Left cardiac atrium (tissue), 4 donors: Measurements from ENCODE around the gene PKIB. TPM values are rescaled to one million over a fixed set of nuclear protein-coding genes. Genes with fewer than 3 reads are reported as not detected.
A peak's percentile ranks its signal among the peaks of the same experiment; 100 is the strongest.

ENCODE experiments used
- ATAC-seq, 2 donors: fragments of 200-7000 bp; cut with Tn5 transposase; one replicate each; pipeline ENCODE4 v1.9.1; 2020; ENCODE audit warnings: mild to moderate bottlenecking in 2 of 2, moderate library complexity in 2 of 2
- DNase-seq: peaks from one replicate; pipeline ENCODE4 v3.0.0-alpha.2; 2020
- intact Hi-C, 2 donors: fragments of 100-400 bp; cut with DNase I; formaldehyde crosslinking; loops; one replicate each; pipeline versions ENCODE4 v1.14.1 to v1.15.1; 2022 to 2023
- total RNA-seq, 2 donors: library from RNA; stranded (reverse); fragmentation: NEBNext Ultra II Directional; extraction: Animal tissue kit (Norgen Biotek cat#: 25700); gene quantifications; one replicate each; pipeline ENCODE4 v1.2.1, GENCODE V29; 2021
- donor health status: DM: no; HTN: yes; CAD: no.
- donor health status: DM: no; HTN: yes; CAD: no; lungs with severe emphysema.
- donor health status: DM: yes; HTN: yes; CAD: no.
- donor health status: Dilated cardiomyopathy.

PKIB gene
- total RNA-seq, 2 donors from 2014 or later: 1.0 TPM; not detected in 1

DNA sequence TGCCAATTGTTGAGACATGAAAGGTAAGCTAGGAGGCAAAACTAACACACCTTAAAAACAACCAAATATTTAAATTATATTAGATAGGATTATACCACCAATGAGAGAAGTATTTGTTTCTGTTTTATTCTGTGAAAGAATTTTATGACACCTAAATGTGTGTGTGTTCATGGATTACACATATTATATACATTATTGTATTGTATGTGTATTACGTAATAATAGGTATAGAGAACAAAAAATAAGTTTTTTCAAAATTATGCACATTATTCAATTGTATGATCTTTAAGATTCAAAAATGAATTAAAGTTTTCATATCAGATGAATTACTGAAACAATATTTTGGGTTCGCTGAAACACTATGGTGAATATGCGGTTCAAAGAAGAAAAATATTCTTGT lies 85.0 kb downstream of the PKIB start:
- no peak for DNase-seq

DNA sequence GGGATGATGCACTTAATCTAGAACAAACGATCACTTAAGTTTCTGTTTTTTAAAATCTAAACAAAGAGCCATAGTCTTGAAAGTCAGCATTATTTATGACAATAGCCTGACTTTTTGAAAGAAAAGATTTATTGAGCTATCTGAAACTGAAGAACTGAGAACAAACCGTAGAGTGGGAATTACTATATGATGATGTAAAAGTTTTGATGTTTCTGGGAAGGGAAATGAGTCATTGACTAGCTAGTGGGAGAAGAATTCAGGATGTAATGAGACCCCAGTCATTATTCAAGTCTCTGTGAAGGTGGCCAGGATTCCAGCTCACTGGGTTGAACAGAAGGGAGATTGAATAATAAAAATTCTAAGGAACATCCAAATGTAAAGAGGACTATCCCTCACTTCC lies 85.9 kb downstream of the PKIB start:
- no peak for DNase-seq
- intact Hi-C loops: no loop called here
- ATAC-seq: no peak

More for the DNA sequence above, 85.0 kb downstream of the PKIB start:
- no peak for ATAC-seq
- intact Hi-C loops: no loop called here

DNA sequence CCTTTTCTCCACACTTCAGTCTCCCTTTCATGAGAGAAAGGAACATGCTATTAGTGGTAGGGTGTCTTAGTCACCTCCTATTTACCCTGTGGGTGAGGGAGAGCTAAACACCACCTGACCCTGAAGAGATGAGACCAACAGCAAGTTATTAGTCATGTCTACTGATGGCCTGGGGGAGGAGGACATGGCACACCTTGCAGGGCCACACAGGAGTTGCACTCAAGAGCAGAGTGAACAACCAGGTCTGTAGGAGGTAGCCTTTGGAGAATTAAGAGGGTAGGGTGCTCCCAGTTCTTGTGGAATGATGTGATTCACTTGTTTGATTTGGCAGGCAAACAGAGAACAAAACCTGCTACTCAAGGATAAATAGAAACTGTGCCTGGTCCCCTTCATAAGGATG lies 86.6 kb downstream of the PKIB start:
- DNase-seq: no peak
- intact Hi-C loops: no loop called here
- ATAC-seq: no peak

DNA sequence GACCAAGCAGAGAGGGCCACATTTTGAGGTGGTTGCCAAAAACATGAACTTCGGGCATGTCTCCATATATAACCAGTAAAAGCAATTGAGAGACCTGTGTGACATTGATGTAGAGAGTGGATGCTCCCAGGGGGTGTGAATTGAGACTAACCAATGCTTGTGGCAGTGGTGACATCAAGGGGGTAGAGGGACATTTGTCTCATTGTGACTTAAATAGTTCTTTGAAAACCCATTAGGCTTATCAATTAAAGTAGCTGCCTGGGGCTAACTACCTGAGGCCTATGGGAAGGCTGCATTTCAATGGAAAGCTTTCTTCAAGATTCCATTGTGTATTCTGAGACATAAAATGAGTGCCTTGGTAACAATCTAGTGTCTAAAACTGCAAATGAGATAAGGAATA lies 87.3 kb downstream of the PKIB start:
- intact Hi-C loops: no loop called here
- no peak for DNase-seq
- ATAC-seq: no peak

DNA sequence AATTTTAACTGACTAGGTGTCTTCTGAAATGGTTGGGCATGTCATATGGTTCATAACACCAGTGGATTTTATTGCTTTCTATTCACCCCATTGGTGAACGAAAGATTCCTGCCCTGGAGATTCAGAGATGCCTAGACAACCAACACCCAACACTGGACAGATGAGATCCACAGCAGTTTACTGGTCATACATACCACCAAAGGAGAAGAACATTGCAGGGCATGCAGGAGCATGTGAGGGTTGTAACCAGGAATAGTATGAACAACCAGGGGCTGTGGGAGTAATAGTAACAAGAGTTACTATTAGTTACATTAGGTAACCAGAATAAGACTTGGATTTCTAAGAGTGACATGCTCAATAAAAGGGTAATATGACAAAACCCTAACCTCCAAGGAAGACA lies 91.5 kb downstream of the PKIB start:
- intact Hi-C loops: no loop called here
- DNase-seq (no peak), ATAC-seq (no peak)

DNA sequence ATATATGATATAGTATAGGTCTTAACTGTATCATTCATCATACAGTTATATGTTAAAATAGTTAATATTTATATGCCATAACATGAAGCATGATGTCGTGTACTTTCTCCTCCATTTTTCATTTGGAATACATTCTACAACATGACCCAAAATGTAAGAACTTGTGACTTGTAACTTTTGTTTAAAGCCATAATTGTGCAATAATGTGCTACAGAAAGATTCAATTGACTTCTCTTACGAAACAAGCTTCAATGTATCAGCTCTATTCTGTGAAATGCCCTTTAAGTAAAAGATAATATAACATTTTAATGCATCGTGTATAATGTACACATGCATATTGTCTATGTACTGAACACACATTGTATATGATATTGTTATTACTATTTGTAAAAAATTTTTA lies 92.6 kb downstream of the PKIB start:
- intact Hi-C loops: no loop called here
- DNase-seq: no peak
- ATAC-seq: no peak

DNA sequence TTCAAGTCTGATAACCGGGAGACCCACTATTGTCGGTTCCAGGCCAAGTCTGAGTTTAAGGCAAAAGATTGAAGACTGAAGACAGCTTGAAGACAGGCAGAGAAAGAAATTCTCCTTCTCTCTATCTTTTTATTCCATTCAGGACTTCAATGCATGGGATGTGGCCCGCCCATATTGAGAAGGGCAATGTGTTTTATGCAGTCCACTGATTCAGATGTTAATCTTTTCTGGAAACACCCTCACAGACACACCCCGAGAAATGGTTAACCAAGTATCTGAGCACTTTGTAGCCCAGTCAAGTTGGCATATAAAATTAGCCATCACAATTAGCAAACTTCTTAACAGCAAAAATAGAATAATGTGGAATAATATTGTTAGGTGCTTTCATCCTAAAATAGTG lies 93.9 kb downstream of the PKIB start:
- intact Hi-C loops: no loop called here
- no peak for ATAC-seq
- DNase-seq: no peak

DNA sequence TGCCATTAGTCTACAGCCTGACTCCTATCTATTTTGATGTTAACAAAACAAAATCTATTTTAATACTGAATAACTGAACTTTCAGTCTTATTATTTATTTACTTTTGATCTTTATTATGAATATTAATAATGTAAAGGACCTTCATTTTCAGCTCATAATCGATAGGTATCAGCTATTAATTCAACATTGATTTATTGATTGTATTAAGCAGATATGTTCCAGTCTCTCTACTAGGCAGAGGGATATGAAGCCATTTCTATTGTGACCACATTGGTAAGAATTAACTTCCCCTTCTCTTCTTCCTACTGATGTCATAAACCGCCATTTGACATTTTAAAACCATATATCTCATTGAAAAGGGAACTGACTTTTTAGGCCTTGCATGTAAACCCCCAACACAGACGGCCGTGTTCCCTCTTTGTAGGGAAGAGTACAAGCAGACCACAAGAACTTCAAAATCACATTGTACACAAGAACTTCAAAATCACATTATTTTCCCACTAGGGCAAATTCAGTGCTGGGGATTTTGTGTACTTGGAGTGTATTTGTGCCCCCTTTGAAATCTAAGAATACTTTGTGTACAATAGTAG lies 99.8 kb downstream of the PKIB start:
- ATAC-seq (peak in 1 of 2 donors; percentile 49), DNase-seq (no peak)
- intact Hi-C loops: no loop called here

DNA sequence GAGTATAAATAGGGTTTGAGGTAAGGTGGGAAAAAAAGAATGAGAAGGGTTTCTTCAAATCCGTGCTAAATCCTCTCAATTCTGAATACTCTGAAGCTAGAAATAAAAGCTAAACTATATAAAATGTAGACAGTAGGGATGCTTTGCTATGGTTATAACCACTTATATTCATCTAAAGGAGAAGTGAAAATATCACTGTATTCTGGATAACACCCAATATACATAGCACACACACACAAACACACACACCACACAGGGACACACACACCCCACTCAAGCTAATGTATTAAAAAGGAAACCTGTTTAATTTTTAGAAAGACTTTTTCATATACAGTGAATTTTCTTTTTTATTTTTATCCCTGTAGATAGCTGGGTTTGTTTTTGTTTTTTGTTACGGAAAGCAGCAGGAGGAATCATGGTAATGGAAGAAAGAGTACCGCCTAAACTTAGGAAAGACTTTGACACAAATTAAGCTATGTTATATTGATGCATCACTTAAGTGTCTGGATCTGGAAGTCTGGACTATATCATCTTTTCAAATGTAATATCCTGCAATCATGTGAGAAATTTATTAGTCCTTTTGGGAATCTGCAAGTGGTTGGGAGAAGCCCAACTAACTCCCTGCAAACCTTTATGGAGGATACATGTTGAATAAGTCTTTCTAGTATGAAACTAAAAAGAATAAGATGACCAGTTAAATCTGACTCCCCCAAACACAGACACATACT lies 100.9 kb downstream of the PKIB start:
- ATAC-seq (no peak), DNase-seq (no peak)
- intact Hi-C loops: no loop called here

DNA sequence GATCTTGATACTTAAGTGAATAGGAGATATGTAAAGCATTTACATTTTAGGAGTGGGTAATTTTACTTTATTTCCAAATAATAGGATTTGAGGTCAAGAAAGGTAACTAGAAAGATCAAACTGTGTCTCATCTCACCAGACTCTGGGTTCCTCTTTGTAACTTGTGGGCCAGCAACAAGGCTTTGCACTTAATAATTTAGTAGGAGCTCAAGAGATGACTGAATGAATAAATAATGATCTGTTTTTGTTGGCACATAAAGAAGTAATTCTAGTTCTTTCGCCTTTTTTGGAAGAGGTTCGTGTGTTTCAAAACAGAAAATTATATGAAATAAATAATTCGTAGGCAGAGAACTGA lies 101.9 kb downstream of the PKIB start:
- no peak for ATAC-seq

DNA sequence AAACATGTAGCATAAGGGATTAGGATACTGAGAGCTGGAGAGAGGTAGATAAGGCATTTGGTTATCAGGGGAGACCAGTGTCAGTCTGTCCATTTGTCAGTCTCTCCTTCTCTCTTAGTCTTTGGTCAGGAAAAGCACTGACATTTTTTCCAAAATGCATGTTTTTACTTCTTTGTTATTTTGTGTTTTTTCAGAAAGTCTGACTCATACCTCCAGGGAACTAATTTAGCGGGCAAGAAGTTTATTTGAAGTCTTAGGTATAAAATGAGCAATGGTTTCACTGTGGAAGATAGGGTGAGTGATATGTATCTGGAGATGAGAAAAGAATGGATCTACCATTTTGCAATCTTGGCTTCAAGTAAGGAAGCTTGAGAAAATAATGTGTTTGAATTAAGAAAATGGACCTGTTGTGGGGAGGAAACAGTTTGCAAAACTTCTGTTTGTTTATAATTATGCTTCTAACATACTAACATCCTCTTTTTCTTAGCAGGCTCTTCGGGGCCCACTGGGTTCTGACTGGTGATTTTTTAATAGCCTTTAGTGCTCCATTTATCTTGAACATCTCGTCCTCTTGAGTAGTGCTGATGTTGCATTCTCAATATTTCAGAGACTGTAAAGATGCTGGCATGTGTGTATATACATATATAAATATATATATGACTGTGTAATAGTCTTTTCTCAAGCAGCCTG lies 102.4 kb downstream of the PKIB start:
- ATAC-seq (no peak), DNase-seq (no peak)
- intact Hi-C loops: no loop called here

More for the DNA sequence above, 101.9 kb downstream of the PKIB start:
- intact Hi-C loops: no loop called here
- DNase-seq: no peak

DNA sequence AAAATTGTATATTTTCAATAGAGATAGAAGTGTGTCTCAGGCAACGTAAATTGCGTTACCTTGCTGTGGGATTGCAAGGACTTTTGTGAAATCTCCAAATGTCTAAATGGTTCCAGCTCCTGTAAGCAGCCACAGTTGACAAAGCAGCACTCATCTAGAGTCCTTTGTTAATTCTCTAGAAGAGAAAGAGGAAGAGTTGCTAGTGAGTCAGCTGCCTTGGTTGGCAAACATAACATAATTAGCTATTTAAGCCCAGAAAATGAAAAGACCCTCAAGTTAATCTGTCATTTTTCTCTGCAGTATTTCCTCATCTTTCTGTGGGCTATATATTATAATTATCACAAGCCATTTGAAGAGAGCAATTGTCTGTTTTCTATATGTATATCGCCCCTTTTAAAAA lies 102.9 kb downstream of the PKIB start:
- DNase-seq (no peak), ATAC-seq (no peak)
- intact Hi-C loops: no loop called here

DNA sequence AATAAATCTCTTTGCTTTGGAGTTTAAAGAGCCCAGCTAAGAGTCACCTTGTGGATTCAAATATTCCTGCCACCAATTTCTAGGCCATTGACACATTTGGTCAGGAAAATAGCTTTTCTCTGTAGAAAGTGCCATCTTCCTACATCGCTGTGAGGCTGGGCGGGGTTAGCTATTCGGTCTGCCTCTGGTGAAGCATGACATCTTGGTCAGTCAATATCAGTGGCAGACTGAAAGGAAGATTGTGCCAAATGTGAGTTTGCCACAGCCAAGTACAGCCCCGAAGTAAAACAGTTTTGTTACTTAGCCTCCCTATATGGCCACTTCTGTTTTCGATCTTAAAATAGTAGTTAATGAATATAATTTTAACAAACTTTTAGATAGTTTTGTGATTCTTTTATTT lies 103.9 kb downstream of the PKIB start:
- intact Hi-C loops: no loop called here
- ATAC-seq (no peak), DNase-seq (no peak)

DNA sequence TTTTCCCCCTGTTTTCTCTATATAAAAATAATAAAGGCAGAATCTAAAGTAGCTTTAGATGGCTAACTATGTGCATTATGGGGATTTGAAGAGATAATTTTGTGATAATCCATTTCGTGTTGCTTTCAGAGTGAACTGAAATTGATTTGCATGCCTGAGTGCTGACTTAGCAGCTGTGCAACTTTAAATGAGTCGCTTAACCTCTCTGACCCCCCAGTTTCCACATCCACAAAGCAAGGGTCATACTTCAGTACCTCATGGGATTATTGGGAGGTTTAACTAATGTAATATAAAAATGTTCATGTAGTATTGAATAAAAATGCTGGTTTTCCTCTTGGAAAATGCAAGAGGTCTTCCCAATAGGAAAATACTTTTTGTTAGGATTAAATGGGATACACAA lies 105.5 kb downstream of the PKIB start:
- DNase-seq (no peak), ATAC-seq (no peak)
- intact Hi-C loops: no loop called here

DNA sequence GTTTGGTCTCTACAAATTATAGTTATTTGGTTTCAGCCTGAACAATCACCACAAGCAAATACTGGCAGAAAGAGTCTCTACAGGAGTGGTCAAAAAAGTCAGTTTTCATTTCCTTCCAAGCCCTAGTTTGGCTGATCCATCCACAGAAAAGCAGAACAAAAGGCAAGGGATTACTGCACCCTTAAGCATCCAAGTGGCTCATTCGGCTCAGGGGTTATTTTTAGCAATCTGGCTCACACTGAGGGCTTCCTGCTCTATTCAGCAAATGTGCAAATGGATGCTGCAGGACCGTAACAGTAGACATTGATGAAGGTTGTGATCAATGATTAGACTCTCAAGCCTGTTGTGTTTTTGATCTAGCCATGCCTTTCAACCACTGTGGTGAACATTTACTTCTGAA lies 107.1 kb downstream of the PKIB start:
- DNase-seq (no peak), ATAC-seq (peak; percentile 55 to 80)
- intact Hi-C loops: no loop called here

DNA sequence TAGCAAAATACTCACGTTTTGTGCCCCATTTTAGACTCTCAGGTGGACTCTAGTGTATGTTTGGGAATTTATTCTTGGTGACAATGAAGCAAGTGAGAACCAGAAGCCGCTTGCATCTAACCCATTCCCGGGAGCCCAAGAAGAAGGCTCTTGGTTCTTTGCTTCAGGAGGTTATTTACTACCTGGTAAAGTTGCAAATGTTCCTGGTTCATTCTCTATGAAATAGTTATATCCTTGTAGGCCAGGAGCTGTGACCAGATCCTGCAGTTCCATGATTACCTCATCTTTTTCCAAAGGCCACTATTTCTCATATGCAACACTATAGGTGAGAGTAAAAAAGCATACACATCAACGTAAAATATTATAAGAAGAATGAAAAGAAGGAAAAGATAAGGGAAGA lies 108.4 kb downstream of the PKIB start:
- intact Hi-C loops: no loop called here
- DNase-seq (no peak), ATAC-seq (no peak)

DNA sequence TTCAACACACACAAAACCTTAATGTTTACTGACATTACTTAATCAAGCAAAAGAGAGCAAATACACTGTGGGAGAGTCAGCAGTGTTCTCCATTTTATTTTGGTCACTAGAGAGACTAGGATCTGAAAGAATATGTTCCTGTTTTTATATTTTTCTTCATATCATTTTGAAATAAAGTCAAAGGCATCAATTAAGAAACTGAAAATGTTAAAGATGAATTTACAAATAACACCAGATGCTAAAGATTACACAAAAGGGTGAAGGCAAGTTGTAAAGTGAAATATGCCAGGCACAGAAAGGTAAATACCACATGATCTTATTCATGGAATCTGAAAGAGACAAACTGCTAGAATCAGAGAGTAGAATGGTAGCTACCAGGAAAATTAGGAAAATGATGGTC lies 109.0 kb downstream of the PKIB start:
- no peak for DNase-seq
- intact Hi-C loops: no loop called here
- ATAC-seq: no peak

DNA sequence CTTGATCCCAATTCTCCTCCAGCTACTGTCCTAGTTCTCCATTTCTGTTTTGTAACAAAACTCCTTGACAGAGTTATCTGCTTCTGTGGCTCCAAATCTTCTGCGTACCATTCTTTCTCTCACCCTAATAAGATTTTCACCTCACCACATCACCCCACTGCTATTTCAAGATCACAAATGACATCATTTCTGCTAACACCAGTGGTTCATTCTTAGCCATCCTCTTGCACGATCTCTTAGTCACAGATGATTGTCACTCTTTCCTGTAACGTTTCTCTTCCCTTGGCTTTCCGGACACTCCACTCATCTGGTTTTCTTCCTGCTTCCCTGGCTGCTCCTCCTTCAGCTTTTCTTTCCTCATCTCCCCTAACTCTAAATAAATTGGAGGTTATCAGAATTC lies 112.5 kb downstream of the PKIB start:
- DNase-seq: no peak
- intact Hi-C loops: no loop called here

DNA sequence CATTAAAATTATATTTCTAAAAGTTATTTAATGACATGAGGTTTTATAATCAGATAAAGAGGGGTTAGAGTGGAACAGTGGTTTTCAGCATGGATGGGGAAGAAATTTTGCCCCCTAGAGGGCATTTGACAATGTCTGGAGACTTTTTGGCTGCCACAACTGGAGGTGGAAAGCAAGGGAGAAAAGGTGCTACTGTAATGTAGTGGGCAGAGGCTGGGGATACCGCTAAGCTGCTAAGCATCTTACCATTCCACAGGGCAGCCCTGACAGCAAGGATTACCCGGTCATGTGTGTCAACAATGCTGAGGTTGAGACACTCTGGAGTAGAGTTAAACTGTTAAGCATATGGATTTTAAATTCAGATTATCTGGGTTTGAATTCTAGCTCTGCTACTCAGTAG lies 116.4 kb downstream of the PKIB start:
- DNase-seq: no peak
- intact Hi-C loops: no loop called here
- no peak for ATAC-seq

More for the DNA sequence above, 112.5 kb downstream of the PKIB start:
- no peak for ATAC-seq

DNA sequence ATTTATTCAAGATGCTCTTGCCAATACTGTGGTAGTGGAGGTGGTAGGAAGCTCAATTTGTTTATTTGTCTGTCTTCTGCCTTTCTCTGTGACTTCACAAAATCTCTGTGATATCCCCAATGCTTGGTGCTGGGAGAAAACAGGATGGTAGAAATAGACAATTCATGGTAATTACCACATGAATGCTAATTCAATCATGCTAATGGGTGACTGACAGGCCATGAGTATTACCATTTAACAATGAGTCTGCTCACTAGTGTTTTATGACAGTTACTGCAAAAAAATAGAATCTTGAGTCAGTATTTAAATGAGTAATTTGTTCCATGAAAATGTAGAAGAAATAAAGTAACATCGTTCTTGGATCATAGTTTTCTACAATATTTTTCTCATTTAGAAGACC lies 117.0 kb downstream of the PKIB start:
- DNase-seq: no peak
- no peak for ATAC-seq
- intact Hi-C loops: no loop called here

DNA sequence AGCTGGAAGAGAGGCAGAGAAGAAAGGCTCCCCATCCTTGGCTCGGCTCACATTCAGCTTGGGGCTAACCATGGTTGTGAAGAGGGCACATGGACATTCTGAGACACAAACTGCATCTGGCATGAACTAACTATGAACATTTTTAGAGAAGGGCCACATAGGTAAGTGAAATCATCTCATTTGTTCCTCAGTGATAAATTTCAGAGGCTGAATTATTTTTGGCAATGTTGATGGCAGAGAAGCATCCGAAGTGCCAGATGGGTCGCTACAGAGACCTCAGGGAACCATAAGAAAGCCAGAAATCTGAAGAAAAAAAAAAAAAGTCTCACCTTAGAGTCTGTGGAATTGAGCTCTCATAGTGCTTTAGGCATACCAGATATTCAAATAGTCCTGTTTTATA lies 120.1 kb downstream of the PKIB start:
- no peak for DNase-seq
- no peak for ATAC-seq
- intact Hi-C loops: loop anchor here in 1 of 2 donors (1.0 to 10.0 kb wide), 2 partner anchors 109 to 584 kb away; no protein-coding TSS in a partner anchor
